GM23338 (cell line): Measurements from ENCODE around the gene PDIA5. TPM values are rescaled to one million over a fixed set of nuclear protein-coding genes. Genes with fewer than 3 reads are reported as not detected.

ENCODE experiments used
- ATAC-seq: fragments of 200-7000 bp; cut with Tn5 transposase; 3 replicates; pipeline ENCODE4 v1.9.1; 2020
- DNase-seq: peaks from one replicate; pipeline ENCODE4 v3.0.0-alpha.2; 2015; ENCODE audit warnings: low spot score
- H2AFZ ChIP-seq: fragments of 200-600 bp; sonication (generic); 2 replicates; pipeline ENCODE4 v1.8.0; 2016; ENCODE audit warnings: antibody characterized with exemption, mild to moderate bottlenecking, moderate library complexity
- H3F3A ChIP-seq: fragments of 200-600 bp; sonication (generic); replicated peaks from 2 replicates; pipeline ENCODE4 v1.8.0; 2017; ENCODE audit warnings: antibody characterized with exemption, mixed run types, low read depth
- H3K27ac ChIP-seq: fragments of 200-600 bp; sonication (generic); 2 replicates; pipeline ENCODE4 v1.6.1; 2016; ENCODE audit warnings: low read depth
- H3K27me3 ChIP-seq: fragments of 200-600 bp; sonication (generic); 2 replicates; pipeline ENCODE4 v1.8.0; 2016; ENCODE audit warnings: mild to moderate bottlenecking, mixed run types, moderate library complexity; ENCODE audit not compliant: insufficient read depth
- H3K36me3 ChIP-seq: fragments of 200-600 bp; sonication (generic); 2 replicates; pipeline ENCODE4 v1.8.0; 2016; ENCODE audit warnings: mild to moderate bottlenecking; ENCODE audit not compliant: insufficient read depth
- H3K4me1 ChIP-seq: fragments of 200-600 bp; sonication (generic); 2 replicates; pipeline ENCODE4 v1.8.0; 2016; ENCODE audit warnings: mild to moderate bottlenecking, moderate library complexity; ENCODE audit not compliant: insufficient read depth
- H3K4me2 ChIP-seq: fragments of 200-600 bp; sonication (generic); 2 replicates; pipeline ENCODE4 v1.7.1; 2017; ENCODE audit warnings: mixed run types
- H3K4me3 ChIP-seq: fragments of 200-600 bp; sonication (generic); 2 replicates; pipeline ENCODE4 v1.6.1; 2016; ENCODE audit warnings: mixed run types
- H3K79me2 ChIP-seq: fragments of 200-600 bp; sonication (generic); replicated peaks from 2 replicates; pipeline ENCODE4 v1.8.0; 2017; ENCODE audit warnings: mild to moderate bottlenecking; ENCODE audit not compliant: insufficient read depth
- H3K9me2 ChIP-seq: fragments of 200-600 bp; sonication (generic); 2 replicates; pipeline ENCODE4 v1.8.0; 2017; ENCODE audit not compliant: insufficient read depth
- H4K20me1 ChIP-seq: fragments of 200-600 bp; sonication (generic); replicated peaks from 2 replicates; pipeline ENCODE4 v1.8.0; 2017; ENCODE audit warnings: mild to moderate bottlenecking; ENCODE audit not compliant: insufficient read depth
- H3K27ac Mint-ChIP-seq: 2 replicates; pipeline ENCODE4 v1.8.0; 2020; ENCODE audit warnings: inconsistent platforms, mild to moderate bottlenecking, moderate library complexity, mixed read lengths
- H3K27me3 Mint-ChIP-seq: 3 replicates; pipeline ENCODE4 v1.8.0; 2022; ENCODE audit warnings: low read depth, mild to moderate bottlenecking, moderate library complexity, mixed read lengths, inconsistent platforms; ENCODE audit not compliant: insufficient read depth, poor library complexity
- H3K36me3 Mint-ChIP-seq: 3 replicates; pipeline ENCODE4 v1.8.0; 2021; ENCODE audit warnings: low read depth, mild to moderate bottlenecking, inconsistent platforms, moderate library complexity, mixed read lengths
- H3K4me1 Mint-ChIP-seq: 3 replicates; pipeline ENCODE4 v1.8.0; 2020; ENCODE audit warnings: mild to moderate bottlenecking, inconsistent platforms, mixed read lengths
- H3K4me3 Mint-ChIP-seq: 3 replicates; pipeline ENCODE4 v1.8.0; 2021; ENCODE audit warnings: moderate library complexity, mild to moderate bottlenecking, inconsistent platforms, mixed read lengths
- H3K9me3 Mint-ChIP-seq: 3 replicates; pipeline ENCODE4 v1.8.0; 2020; ENCODE audit warnings: moderate library complexity, mild to moderate bottlenecking, inconsistent platforms, mixed read lengths
- CREB1 ChIP-seq: fragments of 250-450 bp; sonication (Bioruptor Pico); IDR thresholded peaks from 2 replicates; pipeline ENCODE4 v1.5.0; 2020; ENCODE audit warnings: low read depth, mild to moderate bottlenecking, moderate library complexity
- ETS1 ChIP-seq: IDR thresholded peaks from 2 replicates; pipeline ENCODE4 v1.6.1; 2016; ENCODE audit warnings: antibody characterized with exemption
- EZH2phosphoT487 ChIP-seq: fragments of 200-600 bp; sonication (generic); IDR thresholded peaks from one replicate; pipeline ENCODE4 v1.8.1; 2018; ENCODE audit warnings: antibody characterized with exemption; ENCODE audit not compliant: unreplicated experiment
- NANOG ChIP-seq: IDR thresholded peaks from 2 replicates; pipeline ENCODE4 v1.6.1; 2016; ENCODE audit warnings: antibody characterized with exemption, borderline replicate concordance
- POLR2AphosphoS5 ChIP-seq: IDR thresholded peaks from 2 replicates; pipeline ENCODE4 v1.6.1; 2016; ENCODE audit warnings: antibody characterized with exemption, low read depth
- STAT1 ChIP-seq: IDR thresholded peaks from one replicate; pipeline ENCODE4 v1.6.1; 2016; ENCODE audit warnings: antibody characterized with exemption; ENCODE audit not compliant: unreplicated experiment
- ZNF114 ChIP-seq: fragments of 250-450 bp; sonication (Bioruptor Pico); IDR thresholded peaks from 2 replicates; pipeline ENCODE4 v1.5.0; 2020; ENCODE audit warnings: mild to moderate bottlenecking, moderate library complexity
- ZNF331 ChIP-seq: fragments of 250-450 bp; sonication (Bioruptor Pico); IDR thresholded peaks from 2 replicates; pipeline ENCODE4 v1.5.0; 2020; ENCODE audit warnings: low read depth, mild to moderate bottlenecking, moderate library complexity
- polyA plus RNA-seq: library from polyadenylated mRNA; unstranded; fragments of >200 nt; fragmentation: Nextera tagmentation; extraction: Ambion mirVana; gene quantifications from 2 replicates; pipeline ENCODE4 v1.2.1, GENCODE V29; 2016
- total RNA-seq: library from RNA; depleted of rRNA; stranded (reverse); fragments of >200 nt; shearing (Covaris generic); gene quantifications from 2 replicates; pipeline ENCODE4 v1.2.3, GENCODE V29; 2014
- TF ChIP-seq, protein P1 (sequence below): IDR thresholded peaks from one replicate; pipeline ENCODE4 v1.6.1; 2018; ENCODE audit warnings: antibody characterized with exemption; ENCODE audit not compliant: unreplicated experiment

PDIA5 gene
- total and polyA plus RNA-seq, 2 experiments from 2014 or later: 22.9 to 28.1 TPM

DNA sequence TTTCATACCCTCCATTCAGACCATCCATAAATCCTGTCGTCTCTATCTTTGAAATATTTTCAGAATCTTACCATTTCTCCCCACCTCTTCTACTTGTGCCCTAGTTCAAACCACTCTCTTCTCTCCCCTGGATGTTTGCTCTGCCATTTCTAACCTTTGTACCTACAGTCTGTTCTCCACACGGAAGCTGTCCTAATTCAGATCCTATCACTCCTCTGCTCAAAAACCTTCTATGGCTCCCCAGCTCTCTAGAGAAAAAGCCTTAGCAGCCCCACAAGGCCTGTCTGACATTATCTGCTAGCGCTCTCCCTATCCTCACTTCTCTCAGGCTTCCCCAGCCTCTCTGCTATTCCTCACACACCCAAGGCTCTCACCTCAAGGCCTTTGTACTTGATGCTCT is 34.8 kb upstream of the PDIA5 start:
- Mint-ChIP-seq H3K36me3 (no peaks in the 10 kb centered on the region), H3K27me3 (peaks cover 9% of the 10 kb centered on the region), H3K4me1 (peaks cover 20% of the 10 kb centered on the region), H3K9me3 (no peaks in the 10 kb centered on the region), H3K4me3 (no peak overlapping the region), H3K27ac (no peak overlapping the region)
- Histone ChIP-seq H3K4me3 (no peak overlapping the region), H3K27me3 (peaks cover 22% of the 10 kb centered on the region), H3F3A (peaks cover 9% of the 10 kb centered on the region; the same call in 1 of the 2 replicates), H3K36me3 (no peaks in the 10 kb centered on the region), H3K9me2 (no peaks in the 10 kb centered on the region), H3K79me2 (no peaks in the 10 kb centered on the region), H4K20me1 (no peaks in the 10 kb centered on the region), H3K27ac (no peak overlapping the region), H2AFZ (no peak overlapping the region), H3K4me2 (no peak overlapping the region), H3K4me1 (peaks cover 12% of the 10 kb centered on the region)
- no peak for DNase-seq
- no peak for TF ChIP-seq ZNF114 (CRISPR knock-in tag)
- TF ChIP-seq ZNF331 (CRISPR knock-in tag): no peak
- no peak for TF ChIP-seq NANOG
- no peak for TF ChIP-seq POLR2AphosphoS5
- TF ChIP-seq, protein P1, sequence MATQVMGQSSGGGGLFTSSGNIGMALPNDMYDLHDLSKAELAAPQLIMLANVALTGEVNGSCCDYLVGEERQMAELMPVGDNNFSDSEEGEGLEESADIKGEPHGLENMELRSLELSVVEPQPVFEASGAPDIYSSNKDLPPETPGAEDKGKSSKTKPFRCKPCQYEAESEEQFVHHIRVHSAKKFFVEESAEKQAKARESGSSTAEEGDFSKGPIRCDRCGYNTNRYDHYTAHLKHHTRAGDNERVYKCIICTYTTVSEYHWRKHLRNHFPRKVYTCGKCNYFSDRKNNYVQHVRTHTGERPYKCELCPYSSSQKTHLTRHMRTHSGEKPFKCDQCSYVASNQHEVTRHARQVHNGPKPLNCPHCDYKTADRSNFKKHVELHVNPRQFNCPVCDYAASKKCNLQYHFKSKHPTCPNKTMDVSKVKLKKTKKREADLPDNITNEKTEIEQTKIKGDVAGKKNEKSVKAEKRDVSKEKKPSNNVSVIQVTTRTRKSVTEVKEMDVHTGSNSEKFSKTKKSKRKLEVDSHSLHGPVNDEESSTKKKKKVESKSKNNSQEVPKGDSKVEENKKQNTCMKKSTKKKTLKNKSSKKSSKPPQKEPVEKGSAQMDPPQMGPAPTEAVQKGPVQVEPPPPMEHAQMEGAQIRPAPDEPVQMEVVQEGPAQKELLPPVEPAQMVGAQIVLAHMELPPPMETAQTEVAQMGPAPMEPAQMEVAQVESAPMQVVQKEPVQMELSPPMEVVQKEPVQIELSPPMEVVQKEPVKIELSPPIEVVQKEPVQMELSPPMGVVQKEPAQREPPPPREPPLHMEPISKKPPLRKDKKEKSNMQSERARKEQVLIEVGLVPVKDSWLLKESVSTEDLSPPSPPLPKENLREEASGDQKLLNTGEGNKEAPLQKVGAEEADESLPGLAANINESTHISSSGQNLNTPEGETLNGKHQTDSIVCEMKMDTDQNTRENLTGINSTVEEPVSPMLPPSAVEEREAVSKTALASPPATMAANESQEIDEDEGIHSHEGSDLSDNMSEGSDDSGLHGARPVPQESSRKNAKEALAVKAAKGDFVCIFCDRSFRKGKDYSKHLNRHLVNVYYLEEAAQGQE: no peak
- TF ChIP-seq CREB1 (CRISPR knock-in tag): no peak
- no peak for ATAC-seq

DNA sequence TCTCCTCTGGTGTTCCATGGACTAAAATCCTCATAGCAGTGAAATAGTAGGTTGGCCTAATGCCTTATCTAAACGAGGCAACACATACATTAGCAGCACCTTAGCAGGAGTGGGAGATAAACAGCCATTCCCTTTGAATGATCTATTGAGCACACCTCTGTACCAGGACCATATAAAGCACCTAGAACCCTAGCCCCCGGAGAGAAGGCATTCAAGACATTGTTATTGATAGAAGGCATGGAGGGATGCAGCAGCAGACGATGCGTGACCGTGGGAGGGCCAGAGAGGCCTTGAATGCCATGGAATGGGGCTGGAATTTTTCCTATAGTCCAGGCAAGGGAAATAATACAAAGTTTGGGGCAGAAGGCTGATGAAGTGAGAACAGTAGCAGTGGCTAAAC is 32.7 kb upstream of the PDIA5 start:
- H4K20me1 ChIP-seq: no peaks in the 10 kb centered on the region
- peaks cover 5% of the 10 kb centered on the region; the same call in 1 of the 2 replicates for H3F3A ChIP-seq
- no peaks in the 10 kb centered on the region for H3K9me2 ChIP-seq
- H3K4me2 ChIP-seq: no peak overlapping the region
- DNase-seq (no peak), ATAC-seq (peak; percentile 53; the same call in 2 of the 3 replicates)
- Mint-ChIP-seq H3K36me3 (no peaks in the 10 kb centered on the region), H3K27ac (no peak overlapping the region), H3K4me1 (peaks cover 13% of the 10 kb centered on the region), H3K9me3 (no peaks in the 10 kb centered on the region), H3K27me3 (peaks cover 1% of the 10 kb centered on the region), H3K4me3 (no peak overlapping the region)
- peaks cover 8% of the 10 kb centered on the region for H3K4me1 ChIP-seq
- H3K4me3 ChIP-seq: no peak overlapping the region
- no peaks in the 10 kb centered on the region for H3K79me2 ChIP-seq
- no peaks in the 10 kb centered on the region for H3K36me3 ChIP-seq
- H2AFZ ChIP-seq: no peak overlapping the region
- no peak overlapping the region for H3K27ac ChIP-seq
- H3K27me3 ChIP-seq: peaks cover 19% of the 10 kb centered on the region
- TF ChIP-seq ZNF331 (CRISPR knock-in tag) (no peak), ZNF114 (CRISPR knock-in tag) (no peak), ETS1 (no peak), STAT1 (no peak), POLR2AphosphoS5 (no peak), EZH2phosphoT487 (no peak)
- TF ChIP-seq, protein P1: no peak
